Smooth muscle cell (in vitro differentiated cells): ENCODE measurements around the gene LYSMD4. TPM values are rescaled to one million over a fixed set of nuclear protein-coding genes. Genes with fewer than 3 reads are reported as not detected.

Experiments used
- DNase-seq: peaks from one replicate; lab custom pipeline; 2025; ENCODE audit not compliant: unreplicated experiment; lab: John Stamatoyannopoulos, UW
- H2AFZ ChIP-seq: fragments of 200-600 bp; sonication (generic); 2 replicates; pipeline ENCODE4 v1.6.0; 2016; ENCODE audit warnings: antibody characterized with exemption, low read depth, mild to moderate bottlenecking
- H3F3A ChIP-seq: fragments of 200-600 bp; sonication (generic); 2 replicates; pipeline ENCODE4 v1.6.0; 2017; ENCODE audit warnings: antibody characterized with exemption, low read depth
- H3K27ac ChIP-seq: fragments of 200-600 bp; sonication (generic); 2 replicates; pipeline ENCODE4 v1.5.1; 2016; ENCODE audit warnings: low read depth, mild to moderate bottlenecking
- H3K27me3 ChIP-seq: fragments of 200-600 bp; sonication (generic); 2 replicates; pipeline ENCODE4 v1.6.1; 2016; ENCODE audit warnings: low read depth, mild to moderate bottlenecking
- H3K36me3 ChIP-seq: fragments of 200-600 bp; sonication (generic); 2 replicates; pipeline ENCODE4 v1.5.1; 2016; ENCODE audit warnings: low read depth
- H3K4me1 ChIP-seq: fragments of 200-600 bp; sonication (generic); 2 replicates; pipeline ENCODE4 v1.5.1; 2016; ENCODE audit warnings: low read depth
- H3K4me2 ChIP-seq: fragments of 200-600 bp; sonication (generic); 2 replicates; pipeline ENCODE4 v1.6.0; 2016; ENCODE audit warnings: mild to moderate bottlenecking
- H3K4me3 ChIP-seq: fragments of 200-600 bp; sonication (generic); 2 replicates; pipeline ENCODE4 v1.5.1; 2016; ENCODE audit warnings: mild to moderate bottlenecking
- H3K79me2 ChIP-seq: fragments of 200-600 bp; sonication (generic); 2 replicates; pipeline ENCODE4 v1.6.0; 2016; ENCODE audit warnings: low read depth, mild to moderate bottlenecking
- H3K9ac ChIP-seq: fragments of 200-600 bp; sonication (generic); 2 replicates; pipeline ENCODE4 v1.6.0; 2016; ENCODE audit warnings: low read depth
- H3K9me3 ChIP-seq: fragments of 200-600 bp; sonication (generic); replicated peaks from 2 replicates; pipeline ENCODE4 v1.5.1; 2016; ENCODE audit warnings: low read depth
- H4K20me1 ChIP-seq: fragments of 200-600 bp; sonication (generic); 2 replicates; pipeline ENCODE4 v1.6.0; 2016; ENCODE audit warnings: low read depth
- CTCF ChIP-seq: fragments of 200-600 bp; sonication (generic); IDR thresholded peaks from 2 replicates; pipeline ENCODE4 v1.5.1; 2017; ENCODE audit warnings: borderline replicate concordance, mild to moderate bottlenecking, antibody characterized with exemption; ENCODE audit not compliant: insufficient read depth, poor library complexity, severe bottlenecking
- WGBS: methylation state at CpG from one replicate; pipeline ENCODE4 v1.1.7; 2016; ENCODE audit warnings: low lambda C conversion rate; 5-methylcytosine and 5-hydroxymethylcytosine counted together
- polyA plus RNA-seq: library from polyadenylated mRNA; unstranded; fragments of >200 nt; fragmentation: Nextera tagmentation; extraction: Ambion mirVana; gene quantifications from 2 replicates; pipeline ENCODE4 v1.2.1, GENCODE V29; 2016
- total RNA-seq: library from RNA; depleted of rRNA; stranded (reverse); fragments of >200 nt; gene quantifications from 2 replicates; pipeline ENCODE4 v1.2.3, GENCODE V29; 2014

The LYSMD4 gene
- total and polyA plus RNA-seq, 2 experiments from 2014 or later = 4.4 to 6.0 TPM

GRCh38 chr15:99702895-99703602 is 30.2 kb downstream of the LYSMD4 start:
- H3K27me3 ChIP-seq = no peaks in the 10 kb centered on the region
- peak overlapping the region; percentile 91 for H3K9ac ChIP-seq
- H3K36me3 ChIP-seq = no peaks in the 10 kb centered on the region
- peak overlapping the region; percentile 34 for H3K4me3 ChIP-seq
- H3K27ac ChIP-seq = peak overlapping the region; percentile 97
- H3K4me2 ChIP-seq = peak overlapping the region; percentile 79
- H3K79me2 ChIP-seq = no peaks in the 10 kb centered on the region
- H3K4me1 ChIP-seq = peaks cover 5% of the 10 kb centered on the region
- 52% methylated on average over 4 of the region's 4 CpGs for WGBS
- H2AFZ ChIP-seq = peak overlapping the region; percentile 50
- H3F3A ChIP-seq = peaks cover 15% of the 10 kb centered on the region
- no peak for TF ChIP-seq CTCF
- no peaks in the 10 kb centered on the region for H3K9me3 ChIP-seq
- H4K20me1 ChIP-seq = peaks cover 3% of the 10 kb centered on the region
- no peak for DNase-seq

GRCh38 chr15:99696096-99696495 is 37.1 kb downstream of the LYSMD4 start:
- Histone ChIP-seq H4K20me1 (no peaks in the 10 kb centered on the region), H3K27ac (no peak overlapping the region), H3K79me2 (no peaks in the 10 kb centered on the region), H3K4me2 (no peak overlapping the region), H3K4me3 (no peak overlapping the region), H3K9ac (no peak overlapping the region), H2AFZ (no peak overlapping the region), H3F3A (no peaks in the 10 kb centered on the region), H3K9me3 (no peaks in the 10 kb centered on the region), H3K27me3 (no peaks in the 10 kb centered on the region), H3K4me1 (no peaks in the 10 kb centered on the region), H3K36me3 (peaks cover 17% of the 10 kb centered on the region)
- WGBS = 94% methylated on average over 2 of the region's 2 CpGs
- TF ChIP-seq CTCF = no peak
- DNase-seq = no peak

GRCh38 chr15:99692825-99693224 is 40.4 kb downstream of the LYSMD4 start:
- Histone ChIP-seq H3K79me2 (no peaks in the 10 kb centered on the region), H3K4me2 (no peak overlapping the region), H3F3A (no peaks in the 10 kb centered on the region), H2AFZ (no peak overlapping the region), H3K27ac (no peak overlapping the region), H3K27me3 (no peaks in the 10 kb centered on the region), H4K20me1 (no peaks in the 10 kb centered on the region), H3K9ac (no peak overlapping the region), H3K9me3 (no peaks in the 10 kb centered on the region), H3K36me3 (peaks cover 28% of the 10 kb centered on the region), H3K4me3 (no peak overlapping the region), H3K4me1 (no peaks in the 10 kb centered on the region)
- WGBS = 96% methylated on average over 3 of the region's 3 CpGs
- no peak for DNase-seq
- TF ChIP-seq CTCF = no peak

DNA sequence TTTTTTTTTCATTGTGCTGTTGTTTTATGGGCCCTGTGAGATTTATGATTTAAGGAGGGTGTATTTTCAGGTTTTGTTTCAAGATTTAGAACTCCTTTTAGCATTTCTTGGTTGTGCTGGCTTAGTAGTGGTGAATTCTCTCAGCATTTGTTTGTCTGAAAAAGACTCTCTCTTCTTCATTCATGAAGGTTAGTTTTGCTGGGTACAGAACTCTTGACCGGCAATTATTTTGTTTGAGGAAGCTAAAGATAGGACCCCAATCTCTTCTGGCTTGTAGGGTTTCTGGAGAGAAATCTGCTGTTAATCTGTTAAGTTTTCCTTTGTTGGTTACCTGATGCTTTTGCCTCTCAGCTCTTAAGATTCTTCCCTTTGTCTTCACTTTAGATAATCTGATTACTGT is 46.9 kb downstream of the LYSMD4 start:
- no peak overlapping the region for H3K4me2 ChIP-seq
- H3K4me3 ChIP-seq = no peak overlapping the region
- WGBS = 100% methylated on average over 1 of the region's 1 CpG
- no peaks in the 10 kb centered on the region for H3K27me3 ChIP-seq
- peaks cover 3% of the 10 kb centered on the region for H4K20me1 ChIP-seq
- peaks cover 17% of the 10 kb centered on the region for H3K36me3 ChIP-seq
- peaks cover 7% of the 10 kb centered on the region for H3K9me3 ChIP-seq
- no peak overlapping the region for H3K9ac ChIP-seq
- H3K27ac ChIP-seq = no peak overlapping the region
- peaks cover 19% of the 10 kb centered on the region for H3K79me2 ChIP-seq
- H3F3A ChIP-seq = no peaks in the 10 kb centered on the region
- no peaks in the 10 kb centered on the region for H3K4me1 ChIP-seq
- no peak for DNase-seq
- TF ChIP-seq CTCF = no peak
- H2AFZ ChIP-seq = no peak overlapping the region
